SIG-M5 (cell line): ENCODE measurements around the gene XPO6.

Experiments used
- DNase-seq: peaks from one replicate; lab custom pipeline; 2025; lab: John Stamatoyannopoulos, UW

Gene XPO6

DNA sequence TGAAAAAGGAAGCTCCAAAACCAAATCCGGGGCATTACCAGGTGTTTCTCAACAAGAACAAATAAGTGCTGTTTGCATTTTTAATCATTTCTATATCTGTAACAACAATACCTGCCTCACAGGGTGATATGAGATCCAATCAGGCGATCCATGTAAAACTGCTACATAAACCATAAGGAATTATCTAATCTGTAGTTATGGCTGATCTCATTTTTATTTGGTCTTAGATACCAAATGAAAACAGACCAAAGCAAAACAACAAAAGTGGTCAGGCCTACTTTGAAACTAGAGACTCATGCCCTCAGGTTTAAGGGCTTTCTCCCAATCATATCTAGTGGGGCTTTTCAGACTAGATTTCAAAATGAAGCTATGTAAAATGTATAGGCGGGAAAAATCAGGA, 28.3 kb downstream of the XPO6 start:
- DNase-seq: no peak

GRCh38 chr16:28182801-28183200, 29.0 kb downstream of the XPO6 start:
- no peak for DNase-seq

DNA sequence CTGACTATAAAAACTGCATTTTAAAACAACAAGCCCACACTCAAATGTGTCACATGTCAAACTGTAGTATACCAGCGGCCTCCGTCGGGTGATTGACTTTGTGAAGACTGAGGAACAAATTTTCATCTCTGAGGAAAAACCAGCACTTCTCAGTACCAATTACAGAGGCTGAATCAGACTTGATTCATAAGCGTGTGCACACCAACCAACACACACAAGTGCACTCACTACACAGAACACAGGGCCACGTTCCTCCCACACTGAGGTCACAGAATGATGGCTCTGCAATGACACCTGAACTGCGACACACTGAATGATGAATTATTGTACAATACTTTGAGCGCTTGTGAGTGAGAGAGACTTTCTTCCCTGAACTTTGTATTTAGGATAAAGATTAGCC, 29.6 kb downstream of the XPO6 start:
- DNase-seq: no peak

GRCh38 chr16:28181515-28181914, 30.2 kb downstream of the XPO6 start:
- no peak for DNase-seq

- DNase-seq: peak; percentile 42
These were observed 30.9 kb downstream of the XPO6 start for GRCh38 chr16:28180655-28181460.

DNA sequence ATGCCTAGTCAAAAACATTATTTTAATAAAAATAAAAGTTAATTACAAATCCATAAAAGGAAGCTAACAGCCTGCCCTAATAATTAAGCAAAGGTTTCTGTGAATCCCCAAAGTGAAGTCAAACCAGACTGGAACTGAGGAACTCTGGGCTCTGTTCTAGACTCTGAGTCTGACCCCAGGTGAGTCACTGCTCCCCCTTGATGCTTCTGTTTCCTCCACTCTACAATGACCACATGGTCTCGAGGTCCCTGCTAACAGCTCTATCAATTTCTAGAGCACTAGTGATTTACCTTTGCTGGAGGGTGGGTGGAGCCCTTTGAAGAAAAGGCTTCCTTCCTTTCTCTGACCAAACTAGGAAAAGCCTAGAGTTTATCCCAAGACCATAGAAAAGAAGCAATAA, 32.4 kb downstream of the XPO6 start:
- no peak for DNase-seq

DNA sequence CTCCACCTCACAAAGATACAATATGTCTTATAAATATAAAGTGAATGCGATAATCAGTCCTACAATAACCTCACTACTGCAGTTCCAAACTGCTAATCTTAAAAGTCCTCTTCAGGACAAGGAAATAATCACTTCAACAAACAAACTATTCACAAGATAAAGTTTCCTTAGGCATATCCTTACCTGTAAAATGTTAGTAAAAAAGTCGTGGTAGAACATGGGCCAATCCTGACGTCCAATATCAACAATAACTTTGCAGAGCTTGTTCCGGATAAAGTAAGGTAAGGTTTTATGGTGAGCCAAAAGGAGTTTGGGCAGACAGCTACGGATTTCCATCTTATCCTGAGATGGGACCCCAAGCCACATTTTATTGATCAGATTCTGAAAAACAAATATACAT, 36.0 kb downstream of the XPO6 start:
- no peak for DNase-seq

- no peak for DNase-seq
These were observed 39.4 kb downstream of the XPO6 start for GRCh38 chr16:28172336-28172735.

DNA sequence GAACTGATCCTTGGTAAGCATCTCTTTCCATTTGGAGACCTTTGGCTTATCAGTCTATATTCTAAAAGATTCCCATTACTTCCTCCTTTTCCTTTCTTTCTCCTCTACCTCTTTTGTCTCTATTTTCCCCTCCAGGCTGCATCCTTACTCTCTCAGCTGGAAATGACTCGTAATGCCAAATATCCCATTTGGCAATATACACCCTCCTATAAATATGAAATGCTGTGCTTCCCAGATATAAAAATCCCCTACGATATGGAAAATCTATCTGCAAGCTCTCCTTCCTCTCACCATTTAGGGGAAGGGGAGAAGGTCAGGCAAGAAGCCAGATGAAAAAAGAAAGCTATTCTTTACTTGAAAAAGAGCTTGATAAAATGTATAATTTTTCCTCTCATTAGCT, 39.9 kb downstream of the XPO6 start:
- no peak for DNase-seq

DNA sequence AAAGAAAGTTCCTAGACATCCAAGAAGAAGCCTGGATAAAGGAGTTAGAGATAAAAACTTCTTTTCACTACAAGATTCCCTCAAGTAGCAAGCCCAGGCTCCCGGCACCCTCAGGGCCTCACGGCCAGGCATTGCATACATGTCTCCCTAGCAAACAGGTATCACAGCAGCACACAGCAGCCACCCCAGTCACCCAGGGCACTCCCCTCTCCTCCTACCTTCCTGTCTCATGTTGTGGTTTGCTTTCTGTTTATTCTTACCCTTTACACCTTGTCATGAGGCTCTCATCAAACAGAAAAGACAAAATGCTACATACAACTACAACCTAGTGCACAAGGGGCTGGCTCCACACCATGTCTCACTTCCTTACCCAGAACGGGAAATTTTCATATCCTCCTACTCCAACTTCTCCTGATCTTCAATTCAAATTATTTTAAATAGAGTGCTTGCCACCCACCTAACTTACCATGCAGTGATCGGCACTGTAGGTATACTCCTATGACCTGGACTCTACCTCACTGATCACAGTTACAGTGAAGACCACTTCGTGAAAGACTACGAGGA, 42.7 kb downstream of the XPO6 start:
- DNase-seq: no peak

GRCh38 chr16:28167730-28168129, 44.0 kb downstream of the XPO6 start:
- DNase-seq: no peak

DNA sequence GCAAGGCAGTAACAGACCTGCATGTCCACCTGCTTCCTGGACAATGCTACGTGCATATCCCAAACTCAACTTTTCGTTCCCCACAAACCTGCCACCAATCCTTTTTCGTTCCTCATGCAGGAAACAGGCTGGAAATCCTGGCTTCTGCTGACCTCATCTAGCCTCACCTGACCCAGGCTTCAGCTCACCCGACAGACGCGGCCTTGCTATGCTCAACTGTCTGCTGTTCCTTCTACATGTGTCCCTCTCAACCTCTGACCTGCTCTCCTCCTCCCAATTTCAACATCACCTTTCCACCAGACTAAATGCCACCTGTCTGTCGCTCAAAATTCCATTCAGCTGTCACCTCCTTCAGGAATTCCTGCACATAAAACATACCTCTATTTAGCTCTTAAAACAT, 44.5 kb downstream of the XPO6 start:
- DNase-seq: no peak

DNA sequence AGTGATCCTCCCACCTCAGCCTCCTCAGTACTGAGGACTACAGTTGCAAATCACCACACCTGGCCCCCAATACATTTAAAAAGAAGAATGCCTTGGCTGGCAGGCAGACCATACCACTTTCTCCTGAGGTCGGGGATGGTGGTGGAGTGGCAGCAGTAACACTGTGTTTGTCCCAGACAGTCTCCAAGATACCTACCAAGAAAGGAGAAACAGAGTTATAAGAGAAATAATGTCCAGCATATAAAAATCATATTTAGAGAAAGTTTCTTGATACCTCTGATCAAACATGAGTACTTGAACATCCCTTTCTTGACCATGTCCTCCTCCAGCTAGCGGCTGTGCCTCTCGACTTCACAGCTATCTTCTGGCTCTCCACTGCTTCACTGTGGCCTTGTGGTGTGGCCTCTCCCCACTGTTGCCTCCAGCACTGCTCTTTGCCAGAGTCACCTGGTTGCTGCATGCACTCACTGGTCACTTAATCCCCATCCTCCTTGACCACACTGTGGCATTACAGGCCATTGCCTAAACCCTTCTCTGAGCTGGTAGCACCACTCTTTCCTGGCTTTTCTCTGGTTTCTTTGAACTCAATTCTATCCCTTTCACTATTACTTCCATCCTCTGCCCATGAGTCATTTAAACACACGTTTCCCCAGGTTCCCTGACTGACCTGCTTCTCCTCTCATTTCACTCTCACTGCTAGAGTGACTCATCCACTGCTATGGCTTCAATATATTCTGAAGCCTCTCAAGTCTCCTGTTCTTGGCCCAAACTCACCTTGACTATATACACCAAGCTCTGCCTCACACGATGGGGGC, 45.2 kb downstream of the XPO6 start:
- DNase-seq: no peak

GRCh38 chr16:28165598-28165997, 46.2 kb downstream of the XPO6 start:
- DNase-seq: no peak

DNA sequence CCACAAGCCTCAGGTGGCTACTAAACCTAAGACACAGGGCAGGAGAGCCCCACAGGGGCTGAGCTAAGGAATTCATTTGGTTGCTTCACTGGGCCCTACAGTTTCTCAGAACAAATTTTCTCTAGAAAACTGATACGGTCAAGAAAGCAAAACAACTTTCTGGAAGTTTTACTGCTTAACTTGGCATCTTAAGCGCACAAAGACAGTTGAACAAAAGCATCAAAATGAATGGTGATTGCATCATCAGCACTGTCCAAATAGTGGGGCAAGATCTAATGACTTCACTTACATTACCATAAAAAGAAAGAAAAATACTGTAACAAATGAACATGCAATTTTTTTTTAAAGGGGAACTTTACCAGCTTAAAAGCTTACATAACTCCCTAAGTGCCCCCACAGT, 47.6 kb downstream of the XPO6 start:
- no peak for DNase-seq

- no peak for DNase-seq
These were observed 48.1 kb downstream of the XPO6 start for GRCh38 chr16:28163699-28164098.

- no peak for DNase-seq
These were observed 49.4 kb downstream of the XPO6 start for GRCh38 chr16:28162326-28162877.

DNA sequence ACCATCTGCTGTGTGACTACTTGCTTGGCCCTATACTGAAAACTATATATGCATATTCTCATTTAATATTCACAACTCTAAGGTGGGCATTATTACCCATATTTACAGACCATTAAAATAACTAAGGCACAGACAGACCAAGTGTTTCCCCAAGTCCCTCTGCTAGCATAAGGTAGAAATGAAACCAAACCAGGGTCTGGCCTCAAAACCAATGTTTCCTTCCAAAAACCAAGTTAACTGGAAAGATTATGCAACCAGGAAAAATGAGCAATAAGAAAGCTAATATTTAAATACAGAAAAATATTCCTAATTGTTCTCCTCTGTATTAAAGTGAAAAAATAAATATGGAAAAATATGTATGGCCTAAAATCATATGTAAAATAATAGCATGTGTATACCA, 50.1 kb downstream of the XPO6 start:
- DNase-seq: no peak

DNA sequence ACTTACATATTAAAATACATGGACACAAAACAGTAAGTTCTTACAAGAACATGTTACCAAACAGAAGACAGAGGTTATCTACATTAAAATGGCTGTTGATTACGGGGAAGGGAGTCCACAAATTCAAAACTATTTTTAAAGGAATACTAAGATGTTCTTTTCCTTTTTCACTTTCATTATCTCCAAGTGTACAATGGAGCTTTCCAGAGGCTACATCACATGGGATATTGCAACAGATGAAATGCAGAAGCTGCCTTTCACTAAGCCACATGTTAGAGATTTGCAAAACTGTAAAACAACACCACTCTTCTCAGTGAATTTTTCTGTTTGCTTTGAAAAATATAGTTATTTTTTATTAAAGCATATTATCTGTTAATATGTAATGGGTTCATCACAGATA, 53.6 kb downstream of the XPO6 start:
- DNase-seq: no peak

- no peak for DNase-seq
These were observed 55.6 kb downstream of the XPO6 start for GRCh38 chr16:28156056-28156680.

- no peak for DNase-seq
These were observed 56.5 kb downstream of the XPO6 start for GRCh38 chr16:28155293-28155692.

GRCh38 chr16:28151180-28151579, 60.6 kb downstream of the XPO6 start:
- DNase-seq: no peak
